Psoas muscle (tissue), 8 donors: ENCODE data around the gene ARHGAP22. TPM values are rescaled to one million over a fixed set of nuclear protein-coding genes. Genes with fewer than 3 reads are reported as not detected.

ENCODE experiments used
- ATAC-seq, 4 donors: fragments of 200-7000 bp; cut with Tn5 transposase; one replicate each; pipeline ENCODE4 v1.9.1; 2020; ENCODE audit warnings: moderate library complexity in 3 of 4, mild to moderate bottlenecking in 2 of 4
- DNase-seq, 2 donors: peaks; one replicate each; pipeline ENCODE4 v3.0.0-alpha.2; 2020
- H3K27ac ChIP-seq: fragments of 200-600 bp; one replicate; pipeline ENCODE4 v1.8.0; 2022
- H3K27me3 ChIP-seq, 3 donors: fragments of 200-600 bp in 1 of 3; one replicate each; pipeline versions ENCODE4 v1.6.1 to v1.8.0; 2013 to 2022; ENCODE audit warnings: low read length in 2 of 3, mild to moderate bottlenecking in 2 of 3, moderate library complexity in 1 of 3; ENCODE audit not compliant: insufficient read depth in 3 of 3
- H3K36me3 ChIP-seq, 2 donors: fragments of 200-600 bp in 1 of 2; one replicate each; pipeline versions ENCODE4 v1.6.1 to v1.8.0; 2013 to 2022; ENCODE audit warnings: low read depth in 1 of 2, mild to moderate bottlenecking in 1 of 2, moderate library complexity in 1 of 2; ENCODE audit not compliant: insufficient read depth in 1 of 2
- H3K4me1 ChIP-seq: fragments of 200-600 bp; one replicate; pipeline ENCODE4 v1.8.0; 2022
- H3K4me3 ChIP-seq: fragments of 200-600 bp; one replicate; pipeline ENCODE4 v1.8.0; 2022; ENCODE audit warnings: mild to moderate bottlenecking
- H3K9me3 ChIP-seq: fragments of 200-600 bp; one replicate; pipeline ENCODE4 v1.8.0; 2022
- WGBS, 3 donors: extraction: QIAGEN DNeasy Blood & Tissue Kit; methylation state at CpG; one replicate each; pipeline versions ENCODE4 v1.1.6 to v1.1.7; 2013; 5-methylcytosine and 5-hydroxymethylcytosine counted together
- intact Hi-C, 2 donors: fragments of 100-400 bp; cut with DNase I; formaldehyde crosslinking; loops; one replicate each; pipeline versions ENCODE4 v1.11.0 to v1.14.2; 2022
- polyA plus RNA-seq, 3 donors: library from polyadenylated mRNA; stranded (reverse); fragments of 200-250 nt; gene quantifications; one replicate each; pipeline ENCODE4 v1.2.3, GENCODE V29; 2013
- total RNA-seq, 4 donors: library from RNA; stranded (reverse); fragmentation: NEBNext Ultra II Directional in 2 of 4; extraction: Animal tissue kit (Norgen Biotek cat#: 25700) in 2 of 4; gene quantifications; one replicate each; pipeline versions ENCODE4 v1.2.1 to v1.2.4, GENCODE V29; 2021 to 2023
- TF ChIP-seq, protein P1 (sequence below): fragments of 200-600 bp; IDR thresholded peaks from one replicate; pipeline ENCODE4 v1.8.0; 2022; ENCODE audit warnings: antibody characterized with exemption
- donor health status: healthy with polysubstance abuse.
- donor health status: DM: no; HTN: no; CAD: no; lungs with moderate emphysema.
- donor health status: Bipolar disorder and iron deficiency.
- donor health status: healthy.
- donor health status: DM: yes; HTN: yes; CAD: no.
- donor health status: DM: no; HTN: no; CAD: no.
- donor health status: DM: no; HTN: no; CAD: no.
- donor health status: DM: yes; HTN: yes; CAD: no.

The ARHGAP22 gene
- total and polyA plus RNA-seq, 7 donors = 0.46 to 2.9 (median 1.6) TPM

DNA sequence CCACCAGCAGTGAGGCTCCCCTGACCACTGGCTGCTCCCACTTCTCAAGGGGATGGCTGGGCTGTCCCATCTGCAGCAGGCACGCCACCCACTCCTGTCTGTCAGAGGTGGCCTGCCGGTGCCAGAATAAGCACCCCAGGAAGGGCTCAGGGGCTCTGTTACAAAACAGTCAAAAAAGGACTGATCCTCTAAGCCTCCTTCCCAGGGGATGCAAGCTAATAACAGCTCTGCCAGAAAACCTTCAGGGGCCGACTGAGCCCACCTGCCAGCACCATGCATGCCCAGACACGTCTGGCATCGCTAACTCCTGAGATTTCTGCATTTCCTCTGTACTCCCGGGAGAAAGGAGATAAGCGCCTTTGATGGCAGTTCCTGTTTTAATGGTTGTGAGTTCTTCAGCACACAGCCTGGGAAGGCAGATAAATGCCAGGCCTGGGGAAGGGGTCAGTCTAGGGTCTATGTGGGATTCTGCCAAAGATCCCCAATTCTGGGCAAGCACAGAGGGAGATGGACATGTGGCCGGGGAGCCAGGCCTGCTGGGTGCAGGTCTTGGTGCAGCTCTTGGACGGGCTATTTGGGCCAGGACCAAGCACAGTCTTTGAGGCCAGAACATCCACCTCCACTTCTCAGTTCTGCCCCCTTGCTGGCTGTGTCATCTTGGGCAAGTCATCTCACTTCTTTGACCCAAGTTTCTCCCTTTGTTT lies 128.4 kb downstream of the ARHGAP22 start:
- Histone ChIP-seq H3K36me3 (no peaks in the 10 kb centered on the region), H3K4me1 (no peaks in the 10 kb centered on the region), H3K27ac (no peak overlapping the region), H3K4me3 (no peak overlapping the region), H3K9me3 (no peaks in the 10 kb centered on the region), H3K27me3 (peaks cover 0 to 5% (median 0%) of the 10 kb centered on the region in 3 donors)
- no peak for ATAC-seq
- DNase-seq = no peak
- intact Hi-C loops = no loop called here
- TF ChIP-seq, protein P1, sequence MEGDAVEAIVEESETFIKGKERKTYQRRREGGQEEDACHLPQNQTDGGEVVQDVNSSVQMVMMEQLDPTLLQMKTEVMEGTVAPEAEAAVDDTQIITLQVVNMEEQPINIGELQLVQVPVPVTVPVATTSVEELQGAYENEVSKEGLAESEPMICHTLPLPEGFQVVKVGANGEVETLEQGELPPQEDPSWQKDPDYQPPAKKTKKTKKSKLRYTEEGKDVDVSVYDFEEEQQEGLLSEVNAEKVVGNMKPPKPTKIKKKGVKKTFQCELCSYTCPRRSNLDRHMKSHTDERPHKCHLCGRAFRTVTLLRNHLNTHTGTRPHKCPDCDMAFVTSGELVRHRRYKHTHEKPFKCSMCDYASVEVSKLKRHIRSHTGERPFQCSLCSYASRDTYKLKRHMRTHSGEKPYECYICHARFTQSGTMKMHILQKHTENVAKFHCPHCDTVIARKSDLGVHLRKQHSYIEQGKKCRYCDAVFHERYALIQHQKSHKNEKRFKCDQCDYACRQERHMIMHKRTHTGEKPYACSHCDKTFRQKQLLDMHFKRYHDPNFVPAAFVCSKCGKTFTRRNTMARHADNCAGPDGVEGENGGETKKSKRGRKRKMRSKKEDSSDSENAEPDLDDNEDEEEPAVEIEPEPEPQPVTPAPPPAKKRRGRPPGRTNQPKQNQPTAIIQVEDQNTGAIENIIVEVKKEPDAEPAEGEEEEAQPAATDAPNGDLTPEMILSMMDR = no peak
- 54 to 66% (median 56%) methylated on average over 9 of the region's 9 CpGs for WGBS, 3 donors

DNA sequence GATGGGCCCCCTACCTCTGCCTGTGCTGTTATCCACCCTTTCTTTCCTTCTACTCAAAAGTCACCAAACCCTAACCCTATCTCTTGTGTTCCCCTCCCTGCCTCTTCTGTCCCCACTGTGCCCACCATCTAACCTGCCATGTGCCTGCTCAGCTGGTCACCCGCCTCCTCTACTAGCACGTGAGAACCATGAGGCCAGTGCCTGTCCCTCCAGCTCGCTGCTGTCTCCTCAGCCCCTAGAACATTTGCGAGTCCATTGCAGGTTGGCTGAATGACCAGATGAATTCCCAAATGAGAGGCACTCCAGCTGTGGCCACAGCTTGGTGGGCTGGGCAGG lies 129.0 kb downstream of the ARHGAP22 start:
- intact Hi-C loops = no loop called here
- ATAC-seq = no peak
- H3K4me3 ChIP-seq = no peak overlapping the region
- H3K27me3 ChIP-seq = peaks cover 0 to 3% (median 0%) of the 10 kb centered on the region in 3 donors
- 73 to 81% (median 73%) methylated on average over 4 of the region's 4 CpGs for WGBS, 3 donors
- H3K4me1 ChIP-seq = no peaks in the 10 kb centered on the region
- no peak for DNase-seq
- no peaks in the 10 kb centered on the region for H3K36me3 ChIP-seq
- TF ChIP-seq, protein P1 = no peak
- H3K9me3 ChIP-seq = no peaks in the 10 kb centered on the region
- no peak overlapping the region for H3K27ac ChIP-seq

DNA sequence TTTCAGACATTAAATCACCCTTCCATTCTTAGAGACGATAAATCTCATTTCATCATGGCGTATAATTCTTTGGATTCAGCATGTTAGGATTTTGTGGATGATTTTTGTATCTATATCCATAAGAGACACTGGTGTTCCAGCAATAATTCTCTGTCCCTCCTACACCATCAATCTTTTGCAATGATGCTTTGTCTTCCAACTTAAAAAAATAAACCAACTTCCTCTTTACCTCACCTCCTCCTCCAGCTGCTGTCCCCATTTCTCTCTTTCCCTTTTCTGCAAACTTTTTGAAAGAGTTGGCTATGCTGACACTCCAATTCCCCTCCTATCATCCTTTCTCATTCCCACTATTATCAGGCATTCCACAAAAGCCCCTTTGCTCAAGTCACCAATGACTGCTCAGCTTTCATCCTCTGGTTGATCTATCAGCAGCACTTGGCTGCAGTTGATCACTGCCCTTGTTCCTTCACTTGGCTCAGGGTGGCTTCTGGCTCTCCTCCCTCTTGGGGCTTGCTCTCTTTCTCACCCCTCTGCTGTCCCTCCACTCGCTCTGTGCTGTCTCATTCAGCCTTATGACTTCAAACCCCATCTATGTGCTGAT lies 130.0 kb downstream of the ARHGAP22 start:
- WGBS, 3 donors = 88 to 91% (median 89%) methylated on average over 3 of the region's 3 CpGs
- TF ChIP-seq, protein P1 = no peak
- DNase-seq = no peak
- Histone ChIP-seq H3K9me3 (no peaks in the 10 kb centered on the region), H3K27ac (no peak overlapping the region), H3K4me3 (no peak overlapping the region), H3K4me1 (no peaks in the 10 kb centered on the region), H3K27me3 (no peaks in the 10 kb centered on the region), H3K36me3 (no peaks in the 10 kb centered on the region)
- intact Hi-C loops = no loop called here
- ATAC-seq = no peak

DNA sequence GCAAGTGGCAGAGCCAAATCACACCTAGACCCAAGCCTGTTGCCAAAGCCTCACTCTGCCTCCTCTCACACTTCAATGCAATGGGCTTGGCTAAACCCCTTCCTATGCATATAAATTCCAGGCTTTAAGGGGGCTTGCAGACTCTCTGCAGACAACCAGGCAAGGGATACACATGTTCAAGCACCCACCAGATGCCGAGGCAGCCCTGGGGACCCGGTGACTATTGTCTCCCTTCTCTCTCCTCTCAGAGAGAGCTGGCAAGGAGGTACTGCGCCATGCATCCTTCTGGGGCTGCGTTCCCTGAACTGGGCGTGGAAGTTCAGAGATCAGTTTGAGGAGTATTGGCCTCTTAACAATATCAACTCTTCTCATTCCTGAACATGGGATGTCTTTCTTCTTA lies 131.2 kb downstream of the ARHGAP22 start:
- no peaks in the 10 kb centered on the region for H3K27me3 ChIP-seq
- WGBS, 3 donors = 94 to 95% (median 95%) methylated on average over 5 of the region's 5 CpGs
- H3K27ac ChIP-seq = no peak overlapping the region
- no peaks in the 10 kb centered on the region for H3K4me1 ChIP-seq
- no peaks in the 10 kb centered on the region for H3K36me3 ChIP-seq
- intact Hi-C loops = no loop called here
- ATAC-seq = no peak
- TF ChIP-seq, protein P1 = no peak
- DNase-seq = no peak
- H3K4me3 ChIP-seq = no peak overlapping the region
- no peaks in the 10 kb centered on the region for H3K9me3 ChIP-seq
